GM18951 (cell line): ENCODE measurements around the gene KCNB1.

Source experiments
- POLR2A ChIP-seq: IDR thresholded peaks from 4 replicates; pipeline ENCODE4 v1.6.1; 2011; ENCODE audit warnings: mild to moderate bottlenecking; ENCODE audit not compliant: insufficient read length, insufficient read depth; ENCODE audit errors: extremely low read depth
- in situ Hi-C: fragments of 300-500 bp; cut with MboI; formaldehyde crosslinking; loops from one replicate; pipeline ENCODE4 v1.12.0; 2022; ENCODE audit warnings: low sequenced_read_pairs, mixed read lengths, inconsistent platforms; ENCODE audit not compliant: unreplicated experiment

Gene KCNB1

GRCh38 chr20:49448917-49449316 is 33.6 kb downstream of the KCNB1 start:
- no peak for TF ChIP-seq POLR2A
- in situ Hi-C loops = no loop called here

DNA sequence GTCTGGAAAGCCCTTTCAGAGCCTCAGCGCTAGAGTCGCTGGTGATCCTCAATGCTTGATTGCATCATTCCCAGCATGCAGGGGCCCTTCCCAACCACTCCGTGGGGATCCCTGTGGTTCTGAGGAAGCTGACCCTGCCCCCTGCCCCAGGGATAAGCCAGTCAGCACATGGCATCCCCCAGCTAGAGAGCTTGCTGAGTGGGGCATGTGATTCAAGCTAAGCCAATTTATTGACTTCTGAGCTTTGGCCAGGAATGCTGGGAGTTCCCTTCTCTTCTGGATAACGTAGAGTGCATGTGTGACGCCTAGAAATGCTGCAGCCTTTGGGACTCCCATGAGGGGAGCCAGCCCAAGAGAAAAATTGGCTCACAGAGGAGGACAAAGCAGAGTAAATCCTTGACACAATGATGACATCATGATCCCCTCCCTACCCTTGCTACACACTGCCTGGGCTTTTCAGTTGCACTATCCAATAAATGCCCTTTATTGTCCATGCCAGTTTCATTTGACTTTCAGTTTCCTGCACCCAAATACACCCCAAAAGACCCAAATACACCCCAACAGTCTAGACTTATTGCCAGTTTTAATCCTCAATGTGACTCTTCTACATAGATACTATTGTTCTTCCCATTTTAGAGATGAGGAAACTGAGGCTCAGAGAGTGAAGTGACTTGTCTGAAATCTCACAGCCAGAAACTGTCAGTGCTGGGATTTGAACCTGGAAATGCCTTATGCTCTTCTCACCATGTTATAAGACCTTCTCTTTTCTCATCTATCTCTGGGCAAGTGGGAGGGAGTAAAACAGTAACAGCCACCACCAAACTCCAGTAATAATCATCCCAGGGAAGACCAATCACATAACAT is 34.3 kb downstream of the KCNB1 start:
- no peak for TF ChIP-seq POLR2A
- in situ Hi-C loops = no loop called here

- no peak for TF ChIP-seq POLR2A
- in situ Hi-C loops = no loop called here
These were observed 35.1 kb downstream of the KCNB1 start for GRCh38 chr20:49447364-49447763.

DNA sequence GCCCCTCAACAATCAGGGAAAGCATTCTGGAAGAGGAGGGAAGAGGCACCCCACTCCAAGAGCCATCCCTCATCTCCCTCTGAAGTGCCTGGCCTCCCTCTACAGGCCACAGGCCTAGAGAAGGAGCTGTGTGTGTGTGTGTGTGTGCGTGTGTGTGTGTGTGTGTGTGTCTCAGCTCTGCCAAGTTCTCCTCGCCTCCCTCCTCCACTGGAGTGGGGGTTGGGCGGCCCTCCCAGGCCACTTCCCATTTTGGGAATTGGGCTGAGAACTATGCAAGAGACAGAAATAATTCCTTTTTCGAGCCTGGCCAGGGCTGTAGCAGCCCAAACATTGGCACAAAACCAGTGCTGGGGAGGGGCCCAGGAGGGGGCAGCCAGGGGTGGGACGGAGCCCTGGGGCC is 35.7 kb downstream of the KCNB1 start:
- no peak for TF ChIP-seq POLR2A
- in situ Hi-C loops = no loop called here

- TF ChIP-seq POLR2A = no peak
- in situ Hi-C loops = no loop called here
These were observed 36.4 kb downstream of the KCNB1 start for GRCh38 chr20:49446080-49446479.

DNA sequence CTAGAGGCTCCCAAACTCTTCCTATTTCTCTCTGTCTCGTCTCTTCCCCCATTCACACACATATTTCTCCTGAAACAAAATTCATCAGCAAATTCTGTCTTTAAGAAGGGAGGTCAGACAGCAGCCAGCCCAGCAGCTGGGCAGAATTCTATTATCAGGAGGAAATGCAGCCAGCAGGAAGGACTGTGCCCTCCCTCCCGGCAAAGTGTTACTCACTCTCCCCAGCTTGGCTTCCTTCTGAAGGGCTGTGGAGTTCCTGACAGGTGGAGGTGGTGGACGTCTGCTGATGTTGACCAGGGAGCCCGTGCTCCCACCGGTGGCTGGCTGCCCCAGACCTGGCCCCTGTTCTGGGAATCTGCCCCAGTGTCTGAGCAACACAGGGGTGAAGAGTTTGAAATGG is 37.3 kb downstream of the KCNB1 start:
- in situ Hi-C loops = no loop called here
- TF ChIP-seq POLR2A = no peak

GRCh38 chr20:49444553-49444990 is 37.9 kb downstream of the KCNB1 start:
- in situ Hi-C loops = no loop called here
- no peak for TF ChIP-seq POLR2A

GRCh38 chr20:49437057-49437456 is 45.4 kb downstream of the KCNB1 start:
- TF ChIP-seq POLR2A = no peak
- in situ Hi-C loops = no loop called here

- in situ Hi-C loops = no loop called here
- no peak for TF ChIP-seq POLR2A
These were observed 46.8 kb downstream of the KCNB1 start for GRCh38 chr20:49435639-49436038.

- in situ Hi-C loops = no loop called here
- TF ChIP-seq POLR2A = no peak
These were observed 49.1 kb downstream of the KCNB1 start for GRCh38 chr20:49433333-49433732.

DNA sequence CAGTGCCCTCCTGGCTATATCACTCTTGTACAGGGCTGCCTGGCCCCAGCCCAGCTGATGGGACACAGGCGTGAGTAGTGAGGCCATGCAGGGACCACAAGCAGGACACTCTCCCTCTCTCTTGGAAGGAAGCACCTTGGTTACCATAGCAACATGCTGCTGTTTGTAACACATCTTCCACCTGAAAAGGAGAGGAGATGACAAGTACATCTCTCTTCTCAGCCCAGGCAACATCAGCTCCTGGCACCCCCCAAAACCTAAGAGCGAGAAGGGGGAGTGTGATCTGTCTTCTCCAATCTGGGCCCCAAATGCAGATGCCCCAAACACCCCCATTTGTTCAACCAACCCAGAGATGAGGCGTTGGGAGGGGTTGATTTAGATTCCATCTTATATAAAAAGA is 49.9 kb downstream of the KCNB1 start:
- TF ChIP-seq POLR2A = no peak
- in situ Hi-C loops = no loop called here

DNA sequence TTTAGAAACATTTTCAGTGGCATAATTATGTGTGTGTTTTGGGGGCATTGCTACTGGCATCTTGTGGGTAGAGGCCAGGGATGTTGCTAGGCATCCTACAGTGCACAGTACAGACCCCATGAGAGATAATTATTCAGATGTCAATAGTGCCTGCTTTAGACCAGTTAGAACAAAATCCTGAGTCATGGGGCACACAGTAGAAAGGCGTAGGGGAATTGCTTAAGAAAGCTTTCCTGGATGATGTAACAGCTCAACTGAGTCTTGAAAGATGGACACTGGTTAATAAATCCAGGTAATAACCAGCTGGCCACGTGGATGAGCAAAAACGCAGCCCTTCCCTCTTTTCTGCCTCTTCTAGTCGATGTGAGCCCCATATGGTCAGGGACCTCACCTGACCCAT is 51.1 kb downstream of the KCNB1 start:
- in situ Hi-C loops = no loop called here
- no peak for TF ChIP-seq POLR2A

DNA sequence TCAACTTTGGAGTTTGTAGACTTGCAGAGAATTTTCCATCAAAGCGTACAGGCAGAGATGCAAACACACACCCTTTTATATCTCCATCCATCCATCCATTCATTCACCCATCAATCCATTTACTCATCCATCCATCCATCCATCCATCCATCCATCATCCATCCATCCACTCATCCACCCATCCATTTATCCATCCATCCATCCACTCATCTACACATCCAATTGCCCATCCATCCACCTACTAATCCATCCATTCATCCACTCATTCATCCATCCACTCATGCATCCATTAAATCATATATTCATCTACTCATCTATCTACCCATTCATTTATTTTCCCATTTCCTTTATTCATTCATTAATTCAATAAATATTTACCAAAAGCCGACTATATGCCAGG is 52.1 kb downstream of the KCNB1 start:
- no peak for TF ChIP-seq POLR2A
- in situ Hi-C loops = no loop called here

- in situ Hi-C loops = no loop called here
These were observed 54.5 kb downstream of the KCNB1 start for GRCh38 chr20:49427751-49428518.

GRCh38 chr20:49426873-49427272 is 55.6 kb downstream of the KCNB1 start:
- in situ Hi-C loops = no loop called here
- no peak for TF ChIP-seq POLR2A

More at GRCh38 chr20:49427751-49428518, 54.5 kb downstream of the KCNB1 start:
- TF ChIP-seq POLR2A = no peak
